ENCODE measurements around the gene CCNK. TPM values are rescaled to one million over a fixed set of nuclear protein-coding genes. Genes with fewer than 3 reads are reported as not detected.

CCNK gene
- total RNA-seq, 2 experiments from 2014 or later: 88.4 to 90.4 TPM

GRCh38 chr14:99514552-99515300 lies 33.5 kb downstream of the CCNK start:
- peaks cover 1% of the 10 kb centered on the region for H3K4me1 Mint-ChIP-seq
- no peak overlapping the region for H3K4me3 Mint-ChIP-seq
- no peak for ATAC-seq (ENCODE audit: low read depth)
- peaks cover 2% of the 10 kb centered on the region for H3K36me3 Mint-ChIP-seq
- POLR2A ChIA-PET: no interaction called here
- DNase-seq: no peak
- no peaks in the 10 kb centered on the region for H3K9me3 Mint-ChIP-seq
- no peak overlapping the region for H3K27ac Mint-ChIP-seq
- H3K27me3 Mint-ChIP-seq: no peaks in the 10 kb centered on the region

- H3K27me3 Mint-ChIP-seq: no peaks in the 10 kb centered on the region
- peaks cover 2% of the 10 kb centered on the region for H3K36me3 Mint-ChIP-seq
- ATAC-seq (ENCODE audit: low read depth): no peak
- H3K4me3 Mint-ChIP-seq: no peak overlapping the region
- H3K9me3 Mint-ChIP-seq: no peaks in the 10 kb centered on the region
- H3K4me1 Mint-ChIP-seq: peaks cover 1% of the 10 kb centered on the region
- H3K27ac Mint-ChIP-seq: no peak overlapping the region
- DNase-seq: no peak
- POLR2A ChIA-PET: interaction anchor here (1.1 kb wide), 1 partner anchor 81 kb away, joined by 3 read pairs; no protein-coding TSS in a partner anchor
These were observed 34.3 kb downstream of the CCNK start for GRCh38 chr14:99515301-99516155.

GRCh38 chr14:99516156-99516870 lies 35.1 kb downstream of the CCNK start:
- ATAC-seq (ENCODE audit: low read depth) (no peak), DNase-seq (no peak)
- H3K4me1 Mint-ChIP-seq: peaks cover 1% of the 10 kb centered on the region
- no peaks in the 10 kb centered on the region for H3K27me3 Mint-ChIP-seq
- POLR2A ChIA-PET: interaction anchor here (1.1 kb wide), 1 partner anchor 82 kb away, joined by 3 read pairs; no protein-coding TSS in a partner anchor
- peaks cover 2% of the 10 kb centered on the region for H3K36me3 Mint-ChIP-seq
- H3K9me3 Mint-ChIP-seq: no peaks in the 10 kb centered on the region
- H3K27ac Mint-ChIP-seq: no peak overlapping the region
- no peak overlapping the region for H3K4me3 Mint-ChIP-seq

- Mint-ChIP-seq H3K4me3 (no peak overlapping the region), H3K27ac (no peak overlapping the region), H3K9me3 (no peaks in the 10 kb centered on the region), H3K36me3 (peaks cover 2% of the 10 kb centered on the region), H3K4me1 (peaks cover 1% of the 10 kb centered on the region), H3K27me3 (no peaks in the 10 kb centered on the region)
- POLR2A ChIA-PET: no interaction called here
- ATAC-seq (ENCODE audit: low read depth) (no peak), DNase-seq (no peak)
These were observed 35.8 kb downstream of the CCNK start for GRCh38 chr14:99516871-99517642.

GRCh38 chr14:99517643-99518381 lies 36.6 kb downstream of the CCNK start:
- peaks cover 2% of the 10 kb centered on the region for H3K36me3 Mint-ChIP-seq
- H3K27me3 Mint-ChIP-seq: no peaks in the 10 kb centered on the region
- ATAC-seq (ENCODE audit: low read depth): no peak
- H3K27ac Mint-ChIP-seq: no peak overlapping the region
- no peaks in the 10 kb centered on the region for H3K9me3 Mint-ChIP-seq
- peaks cover 1% of the 10 kb centered on the region for H3K4me1 Mint-ChIP-seq
- no peak overlapping the region for H3K4me3 Mint-ChIP-seq
- no peak for DNase-seq
- POLR2A ChIA-PET: no interaction called here

- peaks cover under 1% of the 10 kb centered on the region for H3K4me1 Mint-ChIP-seq
- no peak overlapping the region for H3K4me3 Mint-ChIP-seq
- peak; percentile 82 for ATAC-seq (ENCODE audit: low read depth)
These were observed 37.5 kb downstream of the CCNK start for GRCh38 chr14:99518441-99519346.

GRCh38 chr14:99519347-99519881 lies 38.2 kb downstream of the CCNK start:
- POLR2A ChIA-PET: no interaction called here
- Mint-ChIP-seq H3K27me3 (no peaks in the 10 kb centered on the region), H3K36me3 (no peaks in the 10 kb centered on the region), H3K4me1 (no peaks in the 10 kb centered on the region), H3K9me3 (no peaks in the 10 kb centered on the region), H3K27ac (no peak overlapping the region), H3K4me3 (no peak overlapping the region)
- ATAC-seq (ENCODE audit: low read depth) (no peak), DNase-seq (no peak)

More at GRCh38 chr14:99518441-99519346, 37.5 kb downstream of the CCNK start:
- Mint-ChIP-seq H3K36me3 (peaks cover 1% of the 10 kb centered on the region), H3K27me3 (no peaks in the 10 kb centered on the region), H3K9me3 (no peaks in the 10 kb centered on the region), H3K27ac (no peak overlapping the region)
- POLR2A ChIA-PET: no interaction called here
- peak; percentile 91 for DNase-seq

GRCh38 chr14:99519931-99520421 lies 38.8 kb downstream of the CCNK start:
- Mint-ChIP-seq H3K4me3 (no peak overlapping the region), H3K9me3 (no peaks in the 10 kb centered on the region), H3K36me3 (no peaks in the 10 kb centered on the region), H3K4me1 (peaks cover 1% of the 10 kb centered on the region), H3K27ac (no peak overlapping the region), H3K27me3 (no peaks in the 10 kb centered on the region)
- ATAC-seq (ENCODE audit: low read depth) (no peak), DNase-seq (peak; percentile 22)
- POLR2A ChIA-PET: no interaction called here

GRCh38 chr14:99520571-99521081 lies 39.4 kb downstream of the CCNK start:
- ATAC-seq (ENCODE audit: low read depth) (no peak), DNase-seq (no peak)
- Mint-ChIP-seq H3K36me3 (no peaks in the 10 kb centered on the region), H3K9me3 (no peaks in the 10 kb centered on the region), H3K27me3 (no peaks in the 10 kb centered on the region), H3K4me3 (no peak overlapping the region), H3K27ac (no peak overlapping the region), H3K4me1 (peaks cover 5% of the 10 kb centered on the region)
- POLR2A ChIA-PET: no interaction called here

- Mint-ChIP-seq H3K36me3 (no peaks in the 10 kb centered on the region), H3K27ac (no peak overlapping the region), H3K9me3 (no peaks in the 10 kb centered on the region), H3K4me1 (peaks cover 5% of the 10 kb centered on the region), H3K27me3 (no peaks in the 10 kb centered on the region), H3K4me3 (no peak overlapping the region)
- POLR2A ChIA-PET: interaction anchor here (0.6 kb wide), 1 partner anchor 18 kb away, joined by 3 read pairs; no protein-coding TSS in a partner anchor
- DNase-seq: no peak
- ATAC-seq (ENCODE audit: low read depth): no peak
These were observed 40.2 kb downstream of the CCNK start for GRCh38 chr14:99521176-99522024.
